Ascending aorta (tissue), 2 donors: Measurements from ENCODE around the gene HOXA10. TPM values are rescaled to one million over a fixed set of nuclear protein-coding genes. Genes with fewer than 3 reads are reported as not detected.

ENCODE experiments used
- DNase-seq, 2 donors: peaks; one replicate each; pipeline ENCODE4 v3.0.0-alpha.2; 2019; ENCODE audit warnings: low spot score in 2 of 2
- H3K27ac ChIP-seq, 2 donors: fragments of 200-600 bp; sonication (generic); one replicate each; pipeline ENCODE4 v1.5.1; 2016 to 2017; ENCODE audit warnings: mild to moderate bottlenecking in 1 of 2
- H3K27me3 ChIP-seq: fragments of 200-600 bp; sonication (generic); one replicate; pipeline ENCODE4 v1.5.1; 2017
- H3K36me3 ChIP-seq, 2 donors: fragments of 200-600 bp; sonication (generic); one replicate each; pipeline ENCODE4 v1.5.1; 2016
- H3K4me1 ChIP-seq, 2 donors: fragments of 200-600 bp; sonication (generic); one replicate each; pipeline ENCODE4 v1.5.1; 2016 to 2017; ENCODE audit warnings: mild to moderate bottlenecking in 1 of 2
- H3K4me3 ChIP-seq, 2 donors: fragments of 200-600 bp; sonication (generic); one replicate each; pipeline ENCODE4 v1.5.1; 2016 to 2017; ENCODE audit warnings: mild to moderate bottlenecking in 1 of 2
- H3K9me3 ChIP-seq, 2 donors: fragments of 200-600 bp; sonication (generic); one replicate each; pipeline ENCODE4 v1.5.1; 2016
- intact Hi-C: fragments of 100-400 bp; cut with DNase I; formaldehyde crosslinking; loops from one replicate; pipeline ENCODE4 v1.15.1; 2023
- total RNA-seq: library from RNA; depleted of rRNA; stranded (reverse); fragments of >200 nt; gene quantifications from one replicate; pipeline ENCODE4 v1.1.0, GENCODE V29; 2016
- TF ChIP-seq, protein P1 (sequence below), 3 experiments: fragments of 200-600 bp in 2 of 3; fragments of 450-650 bp in 1 of 3; sonication (generic) in 2 of 3; IDR thresholded peaks; one replicate each; pipeline ENCODE4 v1.5.1; 2016 to 2019; ENCODE audit warnings: antibody characterized with exemption in 3 of 3, mild to moderate bottlenecking in 1 of 3, moderate library complexity in 1 of 3

Gene HOXA10
- total RNA-seq, 1 donor from 2014 or later = not detected

DNA sequence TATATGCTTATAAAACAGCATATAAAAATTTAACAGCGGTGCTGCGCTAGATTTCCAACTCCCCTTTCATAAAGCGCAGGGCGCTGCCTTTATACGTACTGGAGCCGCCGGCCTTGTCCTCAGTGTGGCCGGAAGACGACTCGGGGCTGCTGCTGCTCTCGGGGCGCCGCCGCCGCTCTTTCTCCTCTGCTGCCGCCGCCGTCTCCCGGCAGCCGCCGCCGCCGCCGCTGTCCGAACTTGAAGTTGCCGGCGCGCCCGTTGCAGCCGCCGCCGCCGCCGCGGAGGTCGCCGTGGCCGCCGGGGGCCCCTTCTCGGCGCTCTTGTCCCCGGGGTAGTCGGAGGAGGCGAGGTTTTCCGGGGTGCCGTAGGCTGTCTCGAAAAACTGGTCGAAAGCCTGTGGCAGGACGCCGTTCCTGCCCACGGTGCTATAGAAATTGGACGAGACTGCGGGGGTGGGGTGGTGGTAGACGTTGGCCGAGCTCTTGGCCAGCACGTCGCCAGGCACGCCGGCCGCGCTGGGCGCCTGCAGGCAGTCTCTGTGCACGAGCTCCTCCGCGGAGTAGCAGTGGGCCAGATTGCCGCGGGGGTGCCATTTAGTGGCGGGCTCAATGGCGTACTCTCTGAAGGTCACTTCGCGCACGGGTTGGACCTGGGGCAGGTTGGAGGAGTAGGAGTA lies 10.4 kb upstream of the HOXA10 start:
- no peaks in the 10 kb centered on the region for H3K9me3 ChIP-seq
- intact Hi-C loops = loop anchor here (5.0 kb wide), 2 partner anchors 817 to 1317 kb away; no protein-coding TSS in a partner anchor
- peak overlapping the region; percentile 44 to 50 for H3K4me3 ChIP-seq
- peaks cover 7 to 22% of the 10 kb centered on the region in 2 donors for H3K4me1 ChIP-seq
- no peaks in the 10 kb centered on the region for H3K36me3 ChIP-seq
- peak in 1 of 2 donors; percentile 61 for DNase-seq
- H3K27ac ChIP-seq = no peak overlapping the region
- H3K27me3 ChIP-seq = peaks cover 50% of the 10 kb centered on the region
- TF ChIP-seq, protein P1, sequence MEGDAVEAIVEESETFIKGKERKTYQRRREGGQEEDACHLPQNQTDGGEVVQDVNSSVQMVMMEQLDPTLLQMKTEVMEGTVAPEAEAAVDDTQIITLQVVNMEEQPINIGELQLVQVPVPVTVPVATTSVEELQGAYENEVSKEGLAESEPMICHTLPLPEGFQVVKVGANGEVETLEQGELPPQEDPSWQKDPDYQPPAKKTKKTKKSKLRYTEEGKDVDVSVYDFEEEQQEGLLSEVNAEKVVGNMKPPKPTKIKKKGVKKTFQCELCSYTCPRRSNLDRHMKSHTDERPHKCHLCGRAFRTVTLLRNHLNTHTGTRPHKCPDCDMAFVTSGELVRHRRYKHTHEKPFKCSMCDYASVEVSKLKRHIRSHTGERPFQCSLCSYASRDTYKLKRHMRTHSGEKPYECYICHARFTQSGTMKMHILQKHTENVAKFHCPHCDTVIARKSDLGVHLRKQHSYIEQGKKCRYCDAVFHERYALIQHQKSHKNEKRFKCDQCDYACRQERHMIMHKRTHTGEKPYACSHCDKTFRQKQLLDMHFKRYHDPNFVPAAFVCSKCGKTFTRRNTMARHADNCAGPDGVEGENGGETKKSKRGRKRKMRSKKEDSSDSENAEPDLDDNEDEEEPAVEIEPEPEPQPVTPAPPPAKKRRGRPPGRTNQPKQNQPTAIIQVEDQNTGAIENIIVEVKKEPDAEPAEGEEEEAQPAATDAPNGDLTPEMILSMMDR (IDR thresholded peaks at IDR 0.05) = no peak

DNA sequence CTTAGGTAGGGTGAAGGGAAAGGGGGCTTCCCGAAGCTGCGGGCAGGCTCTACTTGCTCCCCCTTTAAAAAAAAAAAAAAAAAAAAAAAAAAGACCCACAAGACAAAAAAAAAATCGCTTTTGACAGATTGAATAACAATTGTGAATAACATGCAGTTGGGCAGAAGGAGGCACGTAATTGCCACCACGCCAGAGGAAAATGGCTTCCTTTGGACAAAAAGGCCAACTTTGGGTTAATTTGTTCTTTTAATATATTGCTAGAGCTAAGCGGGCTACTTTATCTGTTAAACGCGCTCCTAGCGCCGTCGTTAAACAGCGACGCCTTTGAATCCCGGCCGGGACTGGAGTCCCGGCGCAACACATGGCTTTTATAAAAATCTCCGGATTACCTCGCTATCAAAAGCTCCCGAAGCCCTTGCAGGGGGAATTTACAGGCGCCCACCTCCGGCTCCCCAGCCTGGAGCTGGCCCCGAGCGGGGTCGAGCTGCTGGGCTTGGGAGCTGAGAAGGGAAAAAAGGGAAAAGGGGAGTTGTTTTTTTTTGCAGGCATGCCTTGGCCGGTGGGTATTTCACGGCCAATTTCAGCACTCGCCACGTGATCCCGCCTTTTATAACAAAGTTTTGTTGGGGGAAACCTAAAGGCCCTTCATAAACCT lies 9.7 kb upstream of the HOXA10 start:
- intact Hi-C loops = loop anchor here (5.0 kb wide), 1 partner anchor 817 kb away; no protein-coding TSS in a partner anchor
- Histone ChIP-seq H3K9me3 (no peaks in the 10 kb centered on the region), H3K36me3 (no peaks in the 10 kb centered on the region), H3K4me1 (peaks cover 7 to 22% of the 10 kb centered on the region in 2 donors), H3K27me3 (peaks cover 46% of the 10 kb centered on the region), H3K4me3 (peak overlapping the region; percentile 44 to 50), H3K27ac (no peak overlapping the region)
- TF ChIP-seq, protein P1 (IDR thresholded peaks at IDR 0.05) = no peak
- DNase-seq = peak in 1 of 2 donors; percentile 56

DNA sequence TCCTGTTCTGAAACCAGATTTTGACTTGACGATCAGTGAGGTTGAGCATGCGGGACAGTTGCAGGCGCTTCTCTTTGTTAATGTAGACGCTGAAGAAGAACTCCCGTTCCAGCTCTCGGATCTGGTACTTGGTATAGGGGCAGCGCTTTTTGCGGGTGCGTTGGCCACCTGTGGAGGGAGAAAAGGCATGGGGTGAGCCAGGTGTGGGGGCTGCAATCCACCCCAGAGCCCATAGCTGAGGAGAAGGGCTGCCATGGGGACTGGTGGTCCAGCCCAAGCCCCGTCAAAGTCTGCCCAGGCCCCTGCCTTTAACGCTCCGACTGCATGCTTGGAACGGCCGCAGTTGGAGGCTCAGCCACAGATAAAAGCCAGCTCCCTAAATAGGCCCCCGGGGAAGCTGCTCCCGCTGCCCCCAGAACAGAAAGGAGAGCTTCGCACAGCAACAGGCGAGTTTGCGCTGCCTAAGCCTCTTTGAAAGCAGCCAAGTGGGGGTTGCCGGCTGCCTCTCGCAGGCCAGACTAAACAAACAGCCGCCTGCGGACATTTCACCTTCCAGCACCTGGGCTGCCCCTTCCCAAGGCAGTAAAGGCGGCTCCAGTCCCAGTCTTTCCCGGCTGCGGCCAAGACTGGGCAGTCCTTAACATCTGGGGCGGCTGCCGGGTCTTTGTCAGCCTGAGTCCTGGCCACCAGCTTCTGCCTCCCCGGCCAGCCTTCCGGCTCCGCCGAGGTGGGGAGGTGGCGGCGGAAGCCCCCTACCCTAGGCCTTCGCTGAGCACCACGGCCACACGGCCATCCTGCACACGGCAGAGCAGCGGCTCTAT lies 9.0 kb upstream of the HOXA10 start:
- TF ChIP-seq, protein P1 (IDR thresholded peaks at IDR 0.05) = no peak
- no peaks in the 10 kb centered on the region for H3K36me3 ChIP-seq
- peaks cover 2 to 18% of the 10 kb centered on the region in 2 donors for H3K4me1 ChIP-seq
- H3K27me3 ChIP-seq = peaks cover 38% of the 10 kb centered on the region
- H3K9me3 ChIP-seq = no peaks in the 10 kb centered on the region
- peak; percentile 4 to 53 for DNase-seq
- intact Hi-C loops = loop anchor here (5.0 kb wide), 1 partner anchor 816 kb away; no protein-coding TSS in a partner anchor
- no peak overlapping the region for H3K27ac ChIP-seq
- peak overlapping the region in 1 of 2 donors; percentile 44 for H3K4me3 ChIP-seq

DNA sequence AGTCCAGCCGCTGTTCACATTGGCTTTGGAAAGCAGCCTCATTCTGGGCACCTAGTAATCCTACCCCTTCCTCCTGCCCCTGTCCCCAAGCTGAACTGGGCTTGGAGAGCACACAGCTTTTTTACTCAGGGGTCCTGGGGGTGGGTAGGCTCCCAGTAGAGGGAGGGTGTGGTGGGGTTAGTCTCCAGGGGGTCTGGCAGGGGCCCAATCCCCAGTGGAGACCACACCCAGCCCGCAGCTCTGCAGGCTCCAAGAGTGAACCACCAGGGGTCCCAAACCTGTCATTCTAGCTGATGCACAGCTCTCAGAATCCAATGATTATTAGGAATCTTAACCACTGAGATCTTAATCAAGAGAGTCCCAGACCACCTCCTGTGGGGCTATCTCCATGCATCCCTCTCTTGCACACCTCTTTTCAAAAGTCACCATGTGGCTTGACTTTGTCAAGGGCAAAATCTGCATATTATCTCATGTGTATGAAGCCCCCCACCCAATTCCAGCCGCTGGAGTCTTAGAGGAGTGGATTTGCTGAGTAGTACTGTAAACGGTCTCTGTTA lies 8.2 kb upstream of the HOXA10 start:
- TF ChIP-seq, protein P1 (IDR thresholded peaks at IDR 0.05) = no peak
- no peak for DNase-seq
- intact Hi-C loops = loop anchor here (5.0 kb wide), 1 partner anchor 815 kb away; no protein-coding TSS in a partner anchor
- Histone ChIP-seq H3K9me3 (no peaks in the 10 kb centered on the region), H3K27me3 (peaks cover 33% of the 10 kb centered on the region), H3K4me1 (peaks cover 2 to 15% of the 10 kb centered on the region in 2 donors), H3K4me3 (no peak overlapping the region), H3K36me3 (no peaks in the 10 kb centered on the region), H3K27ac (no peak overlapping the region)

DNA sequence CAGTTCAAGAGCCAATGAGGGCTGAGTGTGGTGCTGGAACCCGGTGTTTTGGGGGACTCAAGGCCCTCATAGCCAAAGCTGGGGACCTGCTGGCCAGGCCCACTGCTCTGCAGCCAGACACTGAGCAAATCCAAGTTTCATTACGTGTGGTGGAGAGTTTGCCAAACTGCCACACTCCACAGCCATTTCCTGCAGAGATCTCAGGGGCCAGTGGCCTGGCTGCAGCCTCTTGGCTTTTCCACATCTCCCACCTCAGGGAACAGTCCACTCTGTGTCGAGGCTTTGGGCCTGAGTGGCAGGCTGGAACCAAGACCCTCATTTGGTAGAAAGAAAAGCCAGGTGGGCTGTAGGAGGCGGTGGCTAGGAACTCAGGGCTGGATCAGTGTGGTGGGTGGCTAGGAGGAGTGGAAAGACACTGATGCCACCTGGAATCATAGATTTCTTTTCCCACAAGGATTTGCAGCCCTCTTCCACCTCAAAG lies 7.7 kb upstream of the HOXA10 start:
- H3K4me1 ChIP-seq = peaks cover 2 to 15% of the 10 kb centered on the region in 2 donors
- intact Hi-C loops = loop anchor here (5.0 kb wide), 1 partner anchor 815 kb away; no protein-coding TSS in a partner anchor
- H3K9me3 ChIP-seq = no peaks in the 10 kb centered on the region
- no peaks in the 10 kb centered on the region for H3K36me3 ChIP-seq
- no peak overlapping the region for H3K4me3 ChIP-seq
- peaks cover 28% of the 10 kb centered on the region for H3K27me3 ChIP-seq
- peak; percentile 6 to 50 for DNase-seq
- no peak overlapping the region for H3K27ac ChIP-seq
- TF ChIP-seq, protein P1 (IDR thresholded peaks at IDR 0.05) = no peak
